Activated CD4-positive, CD25-positive, alpha-beta regulatory T cell treated with anti-CD3 and anti-CD28 coated beads, Interleukin-2, amount 50 U/mL, for 72 hours (primary cell): Measurements from ENCODE around the gene NBPF11.
"Not testable (repeated sequence)": the region's sequence is repeated elsewhere in the genome, so short reads cannot be mapped to it uniquely, and the experiment has no call there.

Experiments used
- DNase-seq: peaks from one replicate; pipeline ENCODE4 v3.0.0; 2021

NBPF11 gene

GRCh38 chr1:148151911-148152656 lies at the start of gene NBPF11:
Gene NBPF11 (minus strand): TSS chr1:148152281. CDS start chr1:148127003, 25,278 bp downstream.
- peak; percentile 83 for DNase-seq

DNA sequence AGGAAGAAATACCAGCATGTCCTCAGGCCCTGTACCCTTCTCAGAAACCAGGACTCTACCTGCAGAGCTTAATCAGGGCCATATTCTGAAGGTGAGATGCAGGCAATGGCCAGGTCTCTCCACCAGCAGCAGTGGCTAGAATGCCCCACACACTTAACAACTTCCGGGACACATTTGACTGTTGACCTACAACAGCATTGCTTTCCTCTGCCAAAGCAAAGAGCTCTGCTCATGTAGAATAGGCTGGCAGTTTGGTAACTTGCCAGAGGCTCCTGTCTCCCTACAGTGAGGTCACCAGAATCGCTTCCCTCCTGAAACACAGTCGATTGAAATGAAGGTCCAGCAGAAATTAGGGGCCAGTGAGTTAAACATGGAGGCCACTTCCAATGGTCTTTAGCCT lies 45.3 kb upstream of the NBPF11 start:
- not testable (repeated sequence) for DNase-seq

DNA sequence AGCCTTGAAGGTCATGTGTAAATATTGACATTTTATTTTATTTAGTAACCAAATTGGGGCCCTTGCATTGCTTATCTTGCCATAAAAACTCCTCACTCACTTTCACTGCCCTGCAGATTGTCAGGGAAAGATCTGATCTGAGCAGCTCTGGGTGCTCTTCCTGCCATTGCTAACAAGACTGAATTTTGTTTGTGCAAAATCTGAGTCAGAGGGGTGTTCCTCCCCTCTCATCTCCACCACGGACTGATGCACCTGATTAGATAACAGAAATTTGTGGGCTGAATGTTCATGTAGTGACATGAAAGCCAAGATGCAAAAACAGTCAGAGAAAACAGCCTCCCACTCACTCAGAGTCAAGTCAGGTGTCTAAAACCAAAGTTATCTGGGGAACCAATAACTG lies 44.9 kb upstream of the NBPF11 start:
- DNase-seq: not testable (repeated sequence)

- DNase-seq: not testable (repeated sequence)
These were observed 43.0 kb upstream of the NBPF11 start for GRCh38 chr1:148195115-148195514.

DNA sequence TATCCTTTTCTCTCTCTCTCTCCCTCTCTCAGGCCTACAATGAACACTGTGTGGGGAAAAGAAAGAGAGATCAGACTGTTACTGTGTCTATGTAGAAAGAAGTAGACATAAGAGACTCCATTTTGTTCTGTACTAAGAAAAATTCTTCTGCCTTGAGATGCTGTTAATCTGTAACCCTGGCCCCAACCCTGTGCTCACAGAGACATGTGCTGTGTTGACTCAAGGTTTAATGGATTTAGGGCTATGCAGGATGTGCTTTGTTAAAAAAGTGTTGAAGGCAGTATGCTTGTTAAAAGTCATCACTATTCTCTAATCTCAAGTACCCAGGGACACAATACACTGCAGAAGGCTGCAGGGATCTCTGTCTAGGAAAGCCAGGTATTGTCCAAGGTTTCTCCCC lies 36.7 kb upstream of the NBPF11 start:
- DNase-seq: not testable (repeated sequence)

GRCh38 chr1:148178682-148179081 lies 26.6 kb upstream of the NBPF11 start:
- DNase-seq: not testable (repeated sequence)

DNA sequence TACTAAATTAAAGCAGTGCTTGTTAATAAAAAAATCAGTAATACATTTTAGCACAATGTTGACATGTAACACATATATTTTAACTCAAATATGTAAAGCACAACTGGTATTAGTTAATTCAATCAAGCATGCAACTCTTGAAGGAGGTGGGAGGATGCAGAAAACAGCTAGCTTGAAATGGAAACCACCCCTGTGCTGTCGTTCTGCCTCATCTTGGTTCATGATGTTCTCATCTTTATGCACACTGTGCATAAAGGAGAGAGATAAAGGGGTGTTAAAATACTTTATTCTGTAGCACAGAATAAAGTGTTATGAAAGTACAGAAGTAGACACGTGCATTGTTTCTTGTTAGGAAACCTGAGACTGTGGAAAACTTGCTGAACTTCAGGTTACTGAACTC lies 23.3 kb upstream of the NBPF11 start:
- DNase-seq: not testable (repeated sequence)

- not testable (repeated sequence) for DNase-seq
These were observed 19.9 kb upstream of the NBPF11 start for GRCh38 chr1:148171995-148172394.

GRCh38 chr1:148166558-148167492 lies 14.7 kb upstream of the NBPF11 start:
- DNase-seq: no peak

- DNase-seq: no peak
These were observed 10.3 kb upstream of the NBPF11 start for GRCh38 chr1:148162363-148162762.

GRCh38 chr1:148161053-148161901 lies 9.2 kb upstream of the NBPF11 start:
- no peak for DNase-seq

GRCh38 chr1:148160343-148161052 lies 8.4 kb upstream of the NBPF11 start:
- no peak for DNase-seq

- DNase-seq: no peak
These were observed 7.9 kb upstream of the NBPF11 start for GRCh38 chr1:148160048-148160342.

GRCh38 chr1:148158341-148159003 lies 6.4 kb upstream of the NBPF11 start:
- DNase-seq: no peak

GRCh38 chr1:148157803-148158202 lies 5.7 kb upstream of the NBPF11 start:
- DNase-seq: not testable (repeated sequence)

- DNase-seq: not testable (repeated sequence)
These were observed 3.6 kb upstream of the NBPF11 start for GRCh38 chr1:148155494-148156275.

DNA sequence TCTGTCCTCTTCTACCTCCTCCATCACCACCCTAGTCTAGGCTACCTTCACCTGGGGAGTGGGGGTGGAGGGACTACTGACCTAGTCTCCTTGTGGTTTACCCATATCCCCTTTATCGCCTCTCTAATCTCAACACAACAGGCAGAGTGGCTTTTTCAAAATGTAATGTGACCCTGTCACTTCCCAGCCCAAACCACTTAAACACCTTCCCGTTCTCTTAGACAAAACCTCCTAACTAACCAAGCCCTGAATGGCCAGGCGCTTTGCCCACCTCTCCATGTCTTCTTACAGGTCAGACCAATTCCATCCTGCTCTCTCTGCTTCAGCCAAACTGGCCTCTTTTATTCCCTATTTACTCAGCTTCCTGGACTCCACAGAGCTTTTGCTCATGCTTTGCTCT lies 714 bp upstream of the NBPF11 start:
- DNase-seq: not testable (repeated sequence)

GRCh38 chr1:148151371-148151819 lies 686 bp downstream of the NBPF11 start:
- peak; percentile 46 for DNase-seq

DNA sequence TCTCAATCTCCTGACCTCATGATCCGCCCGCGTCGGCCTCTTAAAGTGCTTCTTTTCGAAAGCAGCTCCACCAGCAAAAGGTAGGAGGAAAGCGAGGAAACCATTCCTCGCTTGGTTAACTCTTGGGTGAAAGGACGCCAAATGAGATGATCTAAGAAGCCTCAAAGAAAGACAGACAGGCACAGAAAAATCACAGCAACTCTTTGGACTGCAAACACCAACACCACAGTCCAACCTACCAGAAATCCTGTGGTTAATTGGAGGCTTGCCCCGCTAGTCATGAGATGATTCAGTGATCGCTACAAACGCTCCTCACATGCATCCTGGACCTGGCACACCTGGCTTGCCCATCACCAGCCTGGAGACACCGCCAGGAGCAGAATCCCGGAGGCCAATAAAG lies 1.1 kb downstream of the NBPF11 start:
- not testable (repeated sequence) for DNase-seq

DNA sequence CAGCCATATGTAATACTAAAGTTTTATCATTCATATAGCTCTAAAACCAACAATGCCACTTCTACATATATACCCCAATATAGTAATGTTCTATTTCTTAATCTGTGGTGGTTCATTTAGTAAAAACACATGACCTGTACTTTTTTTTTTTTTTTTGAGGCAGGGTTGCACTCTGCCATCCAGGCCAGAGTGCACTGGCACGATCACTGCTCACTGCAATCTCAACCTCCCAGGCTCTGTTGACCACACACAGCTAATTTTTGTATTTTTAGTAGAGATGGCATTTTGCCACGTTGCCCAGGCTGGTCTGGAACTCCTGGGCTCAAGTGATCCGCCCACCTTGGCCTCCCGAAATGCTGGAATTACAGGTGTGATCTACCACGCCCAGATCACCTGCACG lies 2.1 kb downstream of the NBPF11 start:
- not testable (repeated sequence) for DNase-seq
